HG02623 (cell line): ENCODE measurements around the gene CNIH1.
"Not testable (repeated sequence)": the region's sequence is repeated elsewhere in the genome, so short reads cannot be mapped to it uniquely, and the experiment has no call there.

Experiments
- ATAC-seq: cut with Tn5 transposase; IDR thresholded peaks from one replicate; pipeline ENCODE4 v1.9.1; 2021; ENCODE audit warnings: moderate library complexity; ENCODE audit not compliant: unreplicated experiment

Gene CNIH1

GRCh38 chr14:54435500-54435981 is 5.6 kb downstream of the CNIH1 start:
- ATAC-seq: no peak

DNA sequence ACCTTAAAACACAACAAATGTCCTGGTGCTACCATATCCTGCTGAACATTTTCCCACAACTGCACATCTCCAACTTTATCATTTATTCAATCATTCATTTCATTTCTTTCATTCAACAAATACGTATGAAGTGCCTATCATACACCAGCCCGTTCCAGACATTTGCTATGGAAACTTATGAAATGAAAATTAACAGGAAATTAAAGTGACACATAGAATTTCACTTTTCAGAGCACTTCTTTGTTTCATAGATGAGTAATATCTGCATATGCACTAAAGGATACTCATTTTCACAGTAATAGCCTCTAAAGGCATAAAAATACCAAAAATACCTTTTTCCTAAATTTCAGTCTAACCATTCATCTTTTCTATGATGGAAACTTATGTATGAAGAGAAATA is 12.6 kb downstream of the CNIH1 start:
- no peak for ATAC-seq

DNA sequence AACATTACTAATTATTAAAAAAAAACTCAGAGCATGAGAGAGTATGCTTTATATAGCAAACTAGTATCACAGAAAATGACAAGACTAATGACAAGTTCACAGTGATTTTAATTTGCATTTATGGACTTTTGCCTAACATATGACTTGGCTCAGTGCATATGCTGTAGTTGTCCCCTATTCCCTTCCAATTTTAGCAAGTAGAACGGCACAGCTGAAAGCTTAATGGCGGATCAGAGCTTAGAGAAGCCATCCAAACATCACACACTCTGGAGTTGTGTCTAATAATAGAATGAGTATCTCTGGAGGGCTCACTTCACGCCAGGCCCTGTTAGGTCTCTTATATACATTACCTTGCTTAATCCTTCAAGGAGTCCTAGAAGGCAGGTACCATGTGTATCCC is 13.3 kb downstream of the CNIH1 start:
- no peak for ATAC-seq

DNA sequence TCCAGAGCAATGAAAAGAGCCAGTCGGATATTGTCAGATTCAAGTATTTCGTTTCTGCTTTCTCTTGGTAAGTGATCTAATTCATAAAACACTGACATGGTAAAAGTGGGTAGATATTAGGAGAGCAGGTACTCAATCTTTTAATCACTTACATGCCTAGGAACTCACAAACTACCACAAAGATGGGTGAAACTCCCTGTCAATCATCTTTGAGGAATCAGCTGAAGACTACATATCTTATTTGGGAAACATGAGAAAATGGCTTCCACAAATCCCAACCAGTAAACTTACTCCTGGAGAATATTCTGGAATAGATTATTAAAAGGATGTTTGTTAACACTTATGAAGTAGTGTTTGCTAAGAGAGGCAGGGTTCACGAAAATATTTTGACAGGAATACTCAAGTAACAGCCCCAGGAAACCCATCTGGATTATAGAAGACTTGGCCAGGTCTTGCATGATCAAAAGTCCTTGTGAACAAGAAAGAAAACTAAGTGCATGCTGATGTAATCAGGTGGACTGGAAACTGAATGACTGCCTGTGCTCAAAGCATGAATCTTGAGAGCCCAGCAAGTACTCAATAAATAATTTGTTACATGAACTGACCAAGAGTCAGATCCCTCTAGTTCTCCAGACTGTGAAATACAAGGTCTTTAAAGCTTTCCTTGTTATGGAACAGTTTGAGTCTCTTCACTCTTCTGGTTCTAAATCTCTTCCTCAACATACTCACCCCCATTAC is 15.5 kb downstream of the CNIH1 start:
- no peak for ATAC-seq

DNA sequence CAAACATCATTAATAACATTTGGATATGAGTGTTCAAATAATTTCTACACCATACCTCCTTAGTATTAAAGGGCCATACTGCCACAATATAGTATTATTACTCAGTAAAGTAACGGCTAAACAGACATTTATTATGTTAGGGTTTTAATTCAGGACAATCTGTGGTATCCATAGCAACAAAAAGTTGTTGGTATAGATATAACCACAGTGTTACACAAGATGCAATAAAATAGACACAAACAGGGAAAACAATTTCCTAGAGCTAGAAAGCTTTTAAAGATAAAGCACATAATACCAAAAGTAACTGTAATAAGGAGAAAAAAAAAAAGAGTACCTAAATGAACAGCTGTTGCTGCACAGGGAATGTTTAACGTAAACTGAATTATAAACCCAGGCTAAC is 16.1 kb downstream of the CNIH1 start:
- no peak for ATAC-seq

GRCh38 chr14:54424479-54424901 is 16.7 kb downstream of the CNIH1 start:
- ATAC-seq: no peak

DNA sequence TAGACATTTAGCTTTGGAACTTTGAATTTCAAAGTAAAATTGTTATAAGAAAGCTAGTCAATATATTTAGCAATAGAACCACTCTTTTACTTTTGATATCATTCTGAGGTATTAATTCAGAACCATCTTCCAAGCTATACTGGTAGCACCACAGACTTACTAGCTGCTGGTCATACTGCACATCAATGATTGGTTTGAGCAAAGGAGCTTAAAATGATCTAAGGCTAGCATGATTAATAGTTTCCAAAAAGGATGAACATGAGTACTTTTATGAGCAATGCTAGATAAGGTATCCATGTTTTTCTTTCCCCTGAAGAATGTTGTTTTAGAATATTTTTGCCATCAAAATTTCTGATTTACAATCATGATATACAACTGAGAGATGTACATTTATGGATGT is 17.2 kb downstream of the CNIH1 start:
- ATAC-seq: no peak

DNA sequence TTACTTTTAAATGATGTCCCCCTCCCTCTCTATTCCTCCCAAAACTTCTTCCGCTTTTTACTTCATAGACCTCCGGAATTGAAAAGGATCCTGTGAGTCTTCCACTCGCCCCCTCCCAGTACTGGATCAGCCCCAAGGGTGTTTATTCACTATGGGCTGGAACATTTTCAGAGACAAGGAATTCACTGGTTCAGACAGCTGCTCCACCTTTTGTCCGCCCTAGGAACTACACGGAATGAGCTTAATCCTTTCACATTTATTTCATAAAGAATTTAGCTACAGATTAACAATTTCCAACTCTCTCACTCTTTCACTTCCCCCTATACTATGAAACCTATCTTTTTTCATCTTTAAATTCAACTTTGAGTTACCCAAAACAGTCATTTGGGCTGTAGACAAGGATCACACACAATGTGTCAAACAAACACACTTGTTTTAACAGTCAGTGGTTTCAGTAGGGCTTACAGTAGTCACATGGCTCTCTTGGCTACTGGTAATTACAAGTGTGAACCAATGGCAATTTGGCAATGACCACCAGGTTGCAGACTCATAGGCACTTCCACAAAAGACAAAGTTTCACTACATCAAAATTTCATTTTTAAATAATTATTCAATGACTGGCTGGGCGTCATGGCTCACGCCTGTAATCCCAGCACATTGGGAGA is 20.6 kb downstream of the CNIH1 start:
- no peak for ATAC-seq

DNA sequence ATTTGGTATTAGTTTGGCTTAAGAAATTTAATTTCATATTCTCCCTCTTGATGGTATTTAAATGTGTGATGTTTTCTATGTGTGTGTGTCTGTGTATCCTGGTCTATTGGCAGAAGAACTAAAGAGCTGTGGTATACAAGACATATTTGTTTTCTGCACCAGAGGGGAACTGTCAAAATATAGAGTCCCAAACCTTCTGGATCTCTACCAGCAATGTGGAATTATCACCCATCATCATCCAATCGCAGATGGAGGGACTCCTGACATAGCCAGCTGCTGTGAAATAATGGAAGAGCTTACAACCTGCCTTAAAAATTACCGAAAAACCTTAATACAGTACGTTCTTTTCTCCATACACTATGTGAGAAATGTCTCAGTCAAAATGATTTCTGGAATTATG is 29.8 kb downstream of the CNIH1 start:
- ATAC-seq: no peak

DNA sequence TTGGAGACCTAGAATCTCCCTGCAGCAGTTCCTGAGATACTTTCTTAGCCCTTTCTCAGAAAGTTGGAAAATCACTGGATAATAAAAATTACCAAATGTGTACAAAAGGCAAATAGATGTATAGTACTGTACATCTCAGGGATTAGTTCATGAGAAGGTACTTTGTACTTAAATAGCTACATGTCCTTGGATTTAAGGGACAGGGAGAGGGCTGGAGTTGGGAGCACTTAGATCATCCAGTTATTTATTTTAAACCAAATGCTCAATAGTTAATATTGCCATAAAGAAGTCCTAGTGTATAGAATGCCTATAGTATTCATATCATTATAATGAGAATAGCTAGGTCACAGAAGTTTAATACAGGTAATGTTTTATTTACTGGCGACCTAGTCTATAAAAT is 31.0 kb downstream of the CNIH1 start:
- ATAC-seq: no peak

DNA sequence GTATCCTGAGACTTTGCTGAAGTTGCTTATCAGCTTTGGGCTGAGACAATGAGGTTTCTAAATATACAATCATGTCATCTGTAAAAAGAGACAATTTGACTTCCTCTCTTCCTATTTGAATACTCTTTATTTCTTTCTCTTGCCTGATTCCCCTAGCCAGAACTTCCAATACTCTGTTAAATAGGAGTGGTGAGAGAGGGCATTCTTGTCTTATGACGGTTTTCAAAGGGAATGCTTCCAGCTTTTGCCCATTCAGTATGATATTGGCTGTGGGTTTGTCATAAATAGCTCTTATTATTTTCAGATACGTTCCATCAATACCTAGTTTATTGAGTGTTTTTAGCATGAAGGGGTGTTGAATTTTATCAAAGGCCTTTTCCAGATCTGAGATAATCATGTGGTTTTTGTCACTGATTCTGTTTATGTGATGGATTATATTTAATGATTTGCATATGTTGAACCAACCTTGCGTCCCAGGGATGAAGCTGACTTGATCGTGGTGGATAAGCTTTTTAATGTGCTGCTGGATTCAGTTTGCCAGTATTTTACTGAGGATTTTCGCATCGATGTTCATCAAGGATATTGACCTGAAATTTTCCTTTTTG is 37.7 kb downstream of the CNIH1 start:
- not testable (repeated sequence) for ATAC-seq

DNA sequence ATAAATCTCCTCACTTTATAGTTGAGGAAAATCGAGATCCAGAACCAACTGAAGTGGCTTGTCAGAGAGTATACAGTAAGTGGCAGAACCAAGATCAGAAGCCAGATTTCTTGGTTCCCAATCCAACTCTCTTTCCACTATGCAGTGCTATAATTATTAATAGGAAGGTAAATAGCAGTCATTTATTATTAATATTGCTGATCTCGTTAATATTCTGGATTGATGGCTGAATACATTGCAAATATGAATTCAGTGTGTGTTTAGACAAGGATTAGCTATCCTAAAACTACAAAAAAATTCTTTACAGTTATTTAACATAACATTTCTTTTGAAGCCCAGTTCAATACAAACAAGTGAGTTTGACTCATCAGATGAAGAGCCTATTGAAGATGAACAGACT is 41.6 kb downstream of the CNIH1 start:
- no peak for ATAC-seq

- ATAC-seq: peak; percentile 98
Observed at GRCh38 chr14:54396493-54397335, 44.5 kb downstream of the CNIH1 start, which contains the start of gene CDKN3. Gene CDKN3 (plus strand): TSS chr14:54397007. CDS start chr14:54397069, 62 bp downstream.

GRCh38 chr14:54396183-54396492 is 45.0 kb downstream of the CNIH1 start:
- ATAC-seq: no peak

DNA sequence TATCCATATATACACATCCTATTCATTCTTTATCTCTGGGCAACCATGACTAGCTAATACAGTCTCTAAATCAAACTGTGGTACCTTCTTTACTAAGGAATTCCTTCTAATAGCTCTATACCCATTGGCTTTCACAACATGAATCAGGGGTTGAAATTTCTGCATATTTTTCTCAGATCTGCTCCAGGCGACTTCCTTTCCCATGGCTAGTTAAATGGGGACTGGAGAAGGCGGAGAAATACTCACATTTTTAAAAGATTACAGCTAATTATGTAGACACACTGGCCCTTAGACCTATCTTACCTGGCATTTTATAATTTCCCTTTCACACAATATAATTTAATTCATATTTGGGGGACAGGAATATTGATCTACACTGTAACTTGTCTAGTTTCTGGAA is 45.5 kb downstream of the CNIH1 start:
- no peak for ATAC-seq

- no peak for ATAC-seq
Observed at GRCh38 chr14:54395284-54395683, 45.9 kb downstream of the CNIH1 start.

- no peak for ATAC-seq
Observed at GRCh38 chr14:54394596-54394995, 46.6 kb downstream of the CNIH1 start.

- ATAC-seq: not testable (repeated sequence)
Observed at GRCh38 chr14:54392986-54393884, 47.9 kb downstream of the CNIH1 start.

DNA sequence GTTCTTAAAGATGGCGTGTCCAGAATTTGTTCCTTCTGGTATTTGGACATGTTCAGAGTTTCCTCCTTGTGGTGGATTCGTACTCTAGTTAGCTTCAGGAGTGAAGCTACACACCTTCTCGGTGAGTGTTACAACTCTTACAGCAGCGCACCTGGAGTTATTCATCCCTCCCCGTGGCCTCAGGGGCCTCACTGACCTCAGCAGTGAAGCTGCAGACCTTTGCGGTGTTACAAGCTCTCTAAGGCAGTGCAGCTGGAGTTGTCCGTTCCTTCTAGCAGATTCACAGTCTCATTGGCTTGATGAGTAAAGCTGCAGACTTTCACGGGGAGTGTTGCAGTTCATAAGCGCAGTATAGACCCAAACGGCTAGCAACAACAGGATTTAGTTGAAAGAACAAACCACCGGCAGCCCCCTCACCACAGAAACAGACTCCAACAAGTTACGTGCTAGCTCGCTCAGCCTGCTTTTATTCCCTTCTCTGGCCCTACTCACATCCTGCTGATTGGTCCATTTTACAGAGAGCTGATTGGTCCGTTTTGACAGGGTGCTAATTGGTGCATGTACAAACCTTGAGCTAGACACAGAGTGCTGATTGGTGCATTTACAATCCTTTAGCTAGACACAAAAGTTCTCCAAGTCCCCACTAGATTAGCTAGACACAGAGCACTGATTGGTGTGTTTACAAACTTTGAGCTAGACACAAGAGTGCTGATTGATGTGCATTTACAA is 48.9 kb downstream of the CNIH1 start:
- no peak for ATAC-seq

DNA sequence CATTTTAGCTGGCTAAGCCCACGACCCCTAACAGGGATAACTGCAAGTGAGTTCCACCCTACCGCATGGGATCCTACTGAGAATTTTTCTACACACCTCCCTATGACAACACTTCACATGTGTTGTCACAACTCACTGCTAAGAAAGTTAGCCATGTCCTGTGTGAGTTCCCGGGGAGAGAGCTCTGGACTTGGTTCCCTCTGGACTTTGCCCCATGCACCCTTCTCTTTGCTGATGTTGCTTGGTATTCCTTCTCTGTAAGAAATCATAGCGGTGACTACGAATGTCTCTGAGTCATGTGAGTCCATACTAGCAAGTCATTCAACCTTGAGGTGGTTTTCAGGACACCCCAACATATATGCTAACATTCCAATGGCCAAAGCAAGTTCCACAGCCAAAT is 53.8 kb downstream of the CNIH1 start:
- no peak for ATAC-seq
